HEK293T (cell line): Measurements from ENCODE around the gene SMIM9.

Experiments
- BHLHE40 ChIP-seq: fragments of 450-650 bp; IDR thresholded peaks from 2 replicates; pipeline ENCODE4 v1.6.1; 2016; ENCODE audit warnings: mild to moderate bottlenecking, moderate library complexity, borderline replicate concordance
- FOXA1 ChIP-seq: fragments of 450-650 bp; IDR thresholded peaks from 2 replicates; pipeline ENCODE4 v1.6.1; 2016; ENCODE audit warnings: mild to moderate bottlenecking
- FOXK2 ChIP-seq: fragments of 450-650 bp; IDR thresholded peaks from 2 replicates; pipeline ENCODE4 v1.6.1; 2016; ENCODE audit warnings: mild to moderate bottlenecking
- FOXM1 ChIP-seq: fragments of 450-650 bp; IDR thresholded peaks from 2 replicates; pipeline ENCODE4 v1.6.1; 2017; ENCODE audit warnings: mild to moderate bottlenecking, borderline replicate concordance
- L3MBTL2 ChIP-seq: fragments of 450-650 bp; conservative IDR thresholded peaks from 2 replicates; pipeline ENCODE4 v1.6.1; 2016; ENCODE audit warnings: mild to moderate bottlenecking
- LEF1 ChIP-seq: fragments of 450-650 bp; IDR thresholded peaks from 2 replicates; pipeline ENCODE4 v1.6.1; 2017; ENCODE audit warnings: mild to moderate bottlenecking, borderline replicate concordance
- PKNOX1 ChIP-seq: fragments of 450-650 bp; IDR thresholded peaks from 2 replicates; pipeline ENCODE4 v1.6.1; 2016
- SP1 ChIP-seq: fragments of 450-650 bp; IDR thresholded peaks from 2 replicates; pipeline ENCODE4 v1.6.1; 2017
- SUZ12 ChIP-seq: fragments of 450-650 bp; IDR thresholded peaks from 2 replicates; pipeline ENCODE4 v1.6.1; 2016; ENCODE audit warnings: mild to moderate bottlenecking
- TARDBP ChIP-seq: fragments of 450-650 bp; IDR thresholded peaks from 2 replicates; pipeline ENCODE4 v1.6.1; 2016

- no peak for TF ChIP-seq SUZ12
- TF ChIP-seq TARDBP = no peak
- TF ChIP-seq FOXA1 = no peak
- no peak for TF ChIP-seq FOXK2
- TF ChIP-seq L3MBTL2 = no peak
- TF ChIP-seq FOXM1 = no peak
- TF ChIP-seq SP1 = no peak
- no peak for TF ChIP-seq LEF1
- TF ChIP-seq BHLHE40 = no peak
- no peak for TF ChIP-seq PKNOX1
Measured at GRCh38 chrX:154774622-154775021, 59.8 kb downstream of the SMIM9 start.
